Activated CD4-positive, alpha-beta T cell treated with anti-CD3 and anti-CD28 coated beads for 36 hours (primary cell): ENCODE data around the gene FGFR3. TPM values are rescaled to one million over a fixed set of nuclear protein-coding genes. Genes with fewer than 3 reads are reported as not detected.

Source experiments
- ATAC-seq: fragments of 200-7000 bp; cut with Tn5 transposase; one replicate; pipeline ENCODE4 v1.10.0; 2021; ENCODE audit warnings: mild to moderate bottlenecking, moderate library complexity
- CTCF ChIA-PET: fragments of 350-600 bp; sonication (Branson Sonifier 250); formaldehyde crosslinking; loops from one replicate; lab custom pipeline; 2021; ENCODE audit warnings: antibody characterized with exemption; lab: Charles Lee
- POLR2A ChIA-PET: fragments of 350-600 bp; sonication (Branson Sonifier 250); formaldehyde crosslinking; loops from one replicate; lab custom pipeline; 2021; ENCODE audit warnings: antibody characterized with exemption, inconsistent platforms; lab: Charles Lee
- DNase-seq: peaks from one replicate; pipeline ENCODE4 v3.0.0-alpha.2; 2020
- H3K27ac Mint-ChIP-seq: one replicate; pipeline ENCODE4 v1.8.0; 2021; ENCODE audit warnings: mixed read lengths
- H3K27me3 Mint-ChIP-seq: one replicate; pipeline ENCODE4 v1.8.0; 2021; ENCODE audit warnings: mixed read lengths
- H3K36me3 Mint-ChIP-seq: one replicate; pipeline ENCODE4 v1.8.0; 2021; ENCODE audit warnings: low read depth, mixed read lengths
- H3K4me1 Mint-ChIP-seq: one replicate; pipeline ENCODE4 v1.8.0; 2021; ENCODE audit warnings: mixed read lengths
- H3K4me3 Mint-ChIP-seq: one replicate; pipeline ENCODE4 v1.8.0; 2021; ENCODE audit warnings: mild to moderate bottlenecking, moderate library complexity, mixed read lengths
- H3K9me3 Mint-ChIP-seq: one replicate; pipeline ENCODE4 v1.8.0; 2021; ENCODE audit warnings: low read depth, mixed read lengths
- intact Hi-C, 2 experiments: fragments of 100-400 bp; cut with DNase I in 1 of 2; cut with micrococcal nuclease in 1 of 2; formaldehyde crosslinking; loops; one replicate each; pipeline versions ENCODE4 v1.14.2 to v1.15.1; 2022 to 2024; cut with DNase I, micrococcal nuclease
- total RNA-seq, 2 experiments: library from RNA; stranded (reverse); gene quantifications; one replicate each; pipeline ENCODE4 v1.2.3, GENCODE V29; 2021

FGFR3 gene
- total RNA-seq, 2 experiments from 2014 or later, result 0.11 TPM; not detected in 1

GRCh38 chr4:1852904-1853623 lies 60.0 kb downstream of the FGFR3 start:
- no peaks in the 10 kb centered on the region for H3K27me3 Mint-ChIP-seq
- no peak for ATAC-seq
- H3K4me1 Mint-ChIP-seq, result peaks cover 47% of the 10 kb centered on the region
- H3K9me3 Mint-ChIP-seq, result no peaks in the 10 kb centered on the region
- H3K36me3 Mint-ChIP-seq, result peaks cover 12% of the 10 kb centered on the region
- CTCF ChIA-PET, result interaction anchor here (0.6 to 2.0 kb wide), 4 partner anchors 10 to 108 kb away, joined by 3 to 11 read pairs (median 3); no protein-coding TSS in a partner anchor
- DNase-seq, result no peak
- POLR2A ChIA-PET, result no interaction called here
- peak overlapping the region; percentile 53 for H3K27ac Mint-ChIP-seq
- intact Hi-C loops, result no loop called here
- peak overlapping the region; percentile 9 for H3K4me3 Mint-ChIP-seq

DNA sequence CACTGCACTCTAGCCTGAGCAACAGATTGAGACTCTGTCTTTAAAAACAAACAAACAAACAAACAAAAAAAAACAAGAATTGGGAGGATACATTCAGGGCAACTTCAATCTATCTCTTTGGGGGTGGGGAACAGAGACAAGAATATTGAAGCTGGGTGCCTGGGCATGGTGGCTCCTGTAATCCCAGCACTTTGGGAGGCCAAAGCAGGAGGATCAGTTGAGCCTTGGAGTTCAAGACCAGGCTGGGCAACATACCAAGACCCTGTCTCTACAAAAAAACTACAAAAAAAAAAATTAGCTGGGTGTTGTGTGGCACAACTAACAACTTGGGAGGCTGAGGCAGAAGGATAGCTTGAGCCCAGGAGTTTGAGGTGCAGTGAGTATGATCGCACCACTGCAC lies 61.7 kb downstream of the FGFR3 start:
- no peak for ATAC-seq
- peak overlapping the region; percentile 31 for H3K27ac Mint-ChIP-seq
- H3K27me3 Mint-ChIP-seq, result no peaks in the 10 kb centered on the region
- no peaks in the 10 kb centered on the region for H3K9me3 Mint-ChIP-seq
- POLR2A ChIA-PET, result interaction anchor here (0.6 kb wide), 1 partner anchor 694 kb away, joined by 5 read pairs; no protein-coding TSS in a partner anchor
- H3K36me3 Mint-ChIP-seq, result peaks cover 9% of the 10 kb centered on the region
- CTCF ChIA-PET, result interaction anchor here (0.6 to 2.0 kb wide), 3 partner anchors 44 to 275 kb away, joined by 3 to 11 read pairs (median 4); no protein-coding TSS in a partner anchor
- peak overlapping the region; percentile 66 for H3K4me3 Mint-ChIP-seq
- H3K4me1 Mint-ChIP-seq, result peaks cover 47% of the 10 kb centered on the region
- no peak for DNase-seq
- intact Hi-C loops, result loop anchor here (5.0 kb wide), 4 partner anchors 607 to 1348 kb away; partner anchors contain the start of genes CTBP1 (in 1 of the 2), GRK4 (in 1 of the 2), NOP14 (in 1 of the 2) and RNF4 (in 1 of the 2)

GRCh38 chr4:1855333-1856070 lies 62.4 kb downstream of the FGFR3 start:
- peak overlapping the region; percentile 66 for H3K4me3 Mint-ChIP-seq
- H3K4me1 Mint-ChIP-seq, result peaks cover 44% of the 10 kb centered on the region
- ChIA-PET POLR2A (interaction anchor here (0.6 to 2.1 kb wide), 3 partner anchors 15 to 693 kb away, joined by 5 to 11 read pairs (median 7); partner anchors contain the start of gene NSD2), CTCF (interaction anchor here (0.6 to 2.0 kb wide), 5 partner anchors 17 to 276 kb away, joined by 3 to 19 read pairs (median 4); no protein-coding TSS in a partner anchor)
- peak overlapping the region; percentile 31 for H3K27ac Mint-ChIP-seq
- DNase-seq (peak; percentile 39), ATAC-seq (peak; percentile 23)
- H3K27me3 Mint-ChIP-seq, result no peaks in the 10 kb centered on the region
- no peaks in the 10 kb centered on the region for H3K9me3 Mint-ChIP-seq
- peaks cover 9% of the 10 kb centered on the region for H3K36me3 Mint-ChIP-seq
- intact Hi-C loops, result loop anchor here (1.0 to 5.0 kb wide), 18 partner anchors 15 to 1347 kb away; partner anchors contain the start of genes SLBP (in 2 of the 2), CFAP99 (in 1 of the 2), CTBP1 (in 1 of the 2) and FAM193A (in 1 of the 2)

DNA sequence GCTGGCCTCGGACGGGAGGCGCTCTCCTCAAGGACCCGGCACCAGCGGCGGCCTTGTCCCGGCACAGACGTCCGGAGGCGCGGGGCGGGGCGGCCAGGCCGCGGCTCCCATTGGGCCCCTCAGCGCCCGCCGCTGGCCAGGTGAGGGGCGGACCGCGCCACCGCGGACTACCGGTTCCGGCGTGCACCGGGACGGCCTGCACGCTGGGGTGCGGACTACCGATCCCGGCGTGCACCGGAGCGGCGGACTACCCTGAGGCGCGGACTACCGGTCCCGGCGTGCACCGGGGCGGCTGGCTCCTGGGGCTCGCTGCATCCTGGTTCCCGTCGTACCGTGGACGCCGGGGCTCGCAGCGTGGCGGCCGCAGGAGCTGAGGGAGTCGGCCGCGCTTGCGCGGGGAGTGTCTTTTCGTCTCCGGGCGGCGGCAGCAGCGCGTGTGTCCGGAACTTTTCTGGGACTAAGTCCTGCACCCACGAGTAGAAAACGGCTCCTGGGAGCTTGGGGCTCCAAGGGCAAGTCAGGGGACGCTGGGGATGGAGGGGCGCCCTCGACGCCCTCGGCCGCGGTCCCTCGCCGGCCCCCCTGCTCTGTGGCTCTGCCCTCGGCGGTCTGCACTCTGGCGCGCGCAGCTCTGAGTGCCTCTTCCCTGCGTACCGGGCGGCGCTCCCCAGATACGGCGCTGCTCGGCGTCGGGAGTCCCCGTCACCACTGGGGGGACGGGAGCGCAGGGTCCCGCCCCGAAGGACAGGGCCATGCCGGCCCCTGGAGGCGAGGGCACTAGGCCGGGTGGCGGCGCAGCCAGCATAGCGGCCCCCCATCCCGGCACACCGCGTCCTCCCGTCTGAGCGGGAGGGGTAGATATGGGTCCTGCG lies 63.2 kb downstream of the FGFR3 start, which contains the start of gene LETM1:
Gene LETM1 (minus strand): TSS at position 86 of the 872 bp plus-strand sequence. CDS start 206 bp downstream, outside the sequence.
- Mint-ChIP-seq H3K4me1 (peaks cover 39% of the 10 kb centered on the region), H3K27me3 (no peaks in the 10 kb centered on the region), H3K9me3 (no peaks in the 10 kb centered on the region), H3K4me3 (peak within 1 kb of the TSS; percentile 78), H3K36me3 (peaks cover 9% of the 10 kb centered on the region), H3K27ac (peak within 1 kb of the TSS; percentile 55)
- peak; percentile 99 for ATAC-seq
- ChIA-PET CTCF (interaction anchor here (1.1 to 1.4 kb wide), 2 partner anchors 16 to 43 kb away, joined by 3 to 19 read pairs; no protein-coding TSS in a partner anchor), POLR2A (interaction anchor here (0.5 to 2.1 kb wide), 6 partner anchors 10 to 122 kb away, joined by 3 to 11 read pairs (median 6); partner anchors contain the start of gene NSD2)
- intact Hi-C loops, result loop anchor here (1.0 to 5.0 kb wide), 18 partner anchors 14 to 1346 kb away; partner anchors contain the start of genes SLBP (in 2 of the 2), CFAP99 (in 1 of the 2), CTBP1 (in 1 of the 2) and FAM193A (in 1 of the 2)
- peak; percentile 97 for DNase-seq

GRCh38 chr4:1856943-1857699 lies 64.0 kb downstream of the FGFR3 start:
- Mint-ChIP-seq H3K27me3 (no peaks in the 10 kb centered on the region), H3K36me3 (peaks cover 9% of the 10 kb centered on the region), H3K27ac (peak overlapping the region; percentile 47), H3K9me3 (no peaks in the 10 kb centered on the region), H3K4me3 (peak overlapping the region; percentile 78), H3K4me1 (peaks cover 37% of the 10 kb centered on the region)
- ChIA-PET POLR2A (interaction anchor here (0.6 to 2.1 kb wide), 3 partner anchors 13 to 123 kb away, joined by 3 to 11 read pairs (median 7); partner anchors contain the start of gene NSD2), CTCF (interaction anchor here (0.6 to 1.6 kb wide), 6 partner anchors 16 to 670 kb away, joined by 3 to 19 read pairs (median 4); no protein-coding TSS in a partner anchor)
- peak; percentile 34 for DNase-seq
- no peak for ATAC-seq
- intact Hi-C loops, result loop anchor here (1.0 to 5.0 kb wide), 18 partner anchors 13 to 1345 kb away; partner anchors contain the start of genes SLBP (in 2 of the 2), CFAP99 (in 1 of the 2), CTBP1 (in 1 of the 2) and FAM193A (in 1 of the 2)

DNA sequence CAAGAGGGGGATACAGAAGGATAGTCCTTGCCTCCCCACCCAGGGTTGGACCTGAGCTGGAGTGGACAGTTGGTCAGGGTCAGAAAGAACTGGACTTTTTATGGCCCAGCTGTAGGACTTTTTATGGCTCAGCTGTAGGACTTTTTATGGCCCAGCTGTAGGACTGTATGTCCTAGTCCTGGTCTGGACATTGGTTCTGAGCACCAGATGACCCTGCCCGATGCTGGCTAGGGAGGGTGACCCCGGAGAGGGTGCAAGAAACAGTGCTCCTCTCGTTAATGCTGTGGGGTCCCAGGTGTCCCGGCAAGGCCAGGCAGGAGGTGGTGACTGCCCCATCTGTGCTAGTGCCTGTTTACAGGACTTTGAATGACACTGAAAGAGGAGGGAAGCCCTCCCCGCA lies 64.8 kb downstream of the FGFR3 start:
- no peaks in the 10 kb centered on the region for H3K27me3 Mint-ChIP-seq
- ChIA-PET CTCF (interaction anchor here (0.6 to 1.6 kb wide), 4 partner anchors 10 to 671 kb away, joined by 3 to 7 read pairs (median 4); no protein-coding TSS in a partner anchor), POLR2A (interaction anchor here (1.2 kb wide), 1 partner anchor 13 kb away, joined by 3 read pairs; the partner anchor contains the start of gene NSD2)
- DNase-seq, result no peak
- H3K27ac Mint-ChIP-seq, result no peak overlapping the region
- no peak for ATAC-seq
- intact Hi-C loops, result loop anchor here (2.0 to 5.0 kb wide), 5 partner anchors 151 to 1344 kb away; partner anchors contain the start of genes CTBP1 (in 1 of the 2), GRK4 (in 1 of the 2), NELFA (in 1 of the 2) and NOP14 (in 1 of the 2)
- H3K9me3 Mint-ChIP-seq, result no peaks in the 10 kb centered on the region
- H3K4me3 Mint-ChIP-seq, result no peak overlapping the region
- peaks cover 35% of the 10 kb centered on the region for H3K4me1 Mint-ChIP-seq
- H3K36me3 Mint-ChIP-seq, result peaks cover 7% of the 10 kb centered on the region

Other genes starting within 250 kb of the FGFR3 start
- gene FAM53A, start 109.0 kb upstream of the FGFR3 start, total RNA-seq, result 1 to 10 TPM; 2.0 to 2.5 TPM
- 100 to 1,000 TPM; 113 to 134 TPM for gene SLBP, start 81.0 kb upstream of the FGFR3 start, total RNA-seq
- 10 to 100 TPM; 13.7 to 14.6 TPM for gene TMEM129, start 72.0 kb upstream of the FGFR3 start, total RNA-seq
- 100 to 1,000 TPM; 197 to 206 TPM for gene TACC3, start 71.8 kb upstream of the FGFR3 start, total RNA-seq
- 10 to 100 TPM; 41.6 to 51.3 TPM for gene LETM1, start 62.9 kb downstream of the FGFR3 start, total RNA-seq
- 100 to 1,000 TPM; 194 to 232 TPM for gene NSD2, start 78.1 kb downstream of the FGFR3 start, total RNA-seq
- 10 to 100 TPM; 41.6 to 48.3 TPM for gene NELFA, start 215.7 kb downstream of the FGFR3 start, total RNA-seq